Measurements from ENCODE around the gene OPCML.

GRCh38 chr11:132878111-132878510, 654.2 kb downstream of the OPCML start:
- TF ChIP-seq CTCF (IDR thresholded peaks at IDR 0.05; ENCODE audit: low read depth, low read length, poor library complexity, severe bottlenecking) (no peak), EZH2phosphoT487 (IDR thresholded peaks at IDR 0.05; ENCODE audit: borderline replicate concordance, low read length) (no peak)

Measured in DOHH2 (cell line).